Skeletal muscle cell (primary cell): ENCODE data around the gene SPATA2L.

ENCODE experiments used
- DNase-seq: peaks from one replicate; pipeline ENCODE4 v3.0.0-alpha.2; 2010; ENCODE audit warnings: low read depth
- H3K4me3 ChIP-seq: 2 replicates; pipeline ENCODE4 v1.5.1; 2011; ENCODE audit warnings: low read depth, mild to moderate bottlenecking, control low read depth, low read length, moderate library complexity

Gene SPATA2L

DNA sequence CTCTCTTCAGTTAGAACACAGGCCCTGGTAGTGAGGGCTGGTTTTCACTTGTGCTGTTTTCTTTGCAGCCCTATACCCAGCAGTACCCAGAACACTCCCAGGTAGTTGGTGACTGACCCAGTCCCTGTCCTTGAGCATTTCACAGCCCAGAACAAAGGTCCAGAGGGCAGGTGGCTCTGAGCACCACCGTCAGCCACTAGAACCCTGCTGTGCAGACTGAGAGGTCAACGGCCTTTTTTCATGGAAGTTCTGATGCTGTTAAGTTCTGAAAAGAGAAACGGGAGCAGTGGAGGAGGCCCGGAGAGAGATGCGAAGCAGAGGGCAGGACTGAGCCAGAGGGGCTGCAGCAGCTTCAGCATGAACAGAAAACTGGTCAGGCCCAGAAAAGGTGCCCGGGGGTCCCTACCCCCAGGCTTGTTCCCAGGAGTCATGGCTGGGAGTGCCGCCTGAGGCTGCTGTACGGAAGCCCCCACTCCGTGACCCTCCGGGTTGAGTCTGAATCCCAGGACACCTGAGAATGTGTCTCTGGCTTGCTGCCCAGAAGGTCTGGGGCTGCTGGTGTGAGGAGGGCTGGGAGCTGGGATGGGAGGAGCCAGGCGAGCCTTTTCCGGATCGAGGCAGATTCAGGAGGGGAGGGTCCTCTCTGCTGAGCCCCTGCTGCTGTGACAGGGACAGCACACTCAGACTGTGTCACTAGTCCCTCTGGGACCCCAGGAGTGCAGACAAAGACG, 28.5 kb upstream of the SPATA2L start:
- no peak for DNase-seq

DNA sequence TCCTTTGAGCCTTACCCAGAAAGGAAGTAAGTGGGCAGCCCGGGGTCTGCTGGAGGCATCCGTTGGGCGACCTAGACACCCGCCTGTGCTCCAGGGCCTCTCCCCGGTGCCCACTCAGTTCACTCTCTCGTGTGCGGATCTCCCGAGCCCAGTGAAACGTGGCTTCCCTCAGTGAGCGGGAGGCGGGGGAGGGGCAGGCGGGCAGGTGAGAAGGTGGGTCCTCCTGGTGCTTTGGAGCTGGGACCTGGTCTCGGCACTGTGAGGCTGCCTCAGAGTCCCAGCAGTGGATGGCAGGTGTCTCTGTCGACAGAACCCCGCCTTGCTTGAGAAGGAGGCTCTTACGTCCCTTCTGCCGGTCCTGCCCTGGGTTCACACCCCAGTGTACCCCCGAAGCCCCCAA, 27.8 kb upstream of the SPATA2L start:
- no peak overlapping the region for H3K4me3 ChIP-seq
- no peak for DNase-seq

More for the DNA sequence above, 28.5 kb upstream of the SPATA2L start:
- no peak overlapping the region for H3K4me3 ChIP-seq

DNA sequence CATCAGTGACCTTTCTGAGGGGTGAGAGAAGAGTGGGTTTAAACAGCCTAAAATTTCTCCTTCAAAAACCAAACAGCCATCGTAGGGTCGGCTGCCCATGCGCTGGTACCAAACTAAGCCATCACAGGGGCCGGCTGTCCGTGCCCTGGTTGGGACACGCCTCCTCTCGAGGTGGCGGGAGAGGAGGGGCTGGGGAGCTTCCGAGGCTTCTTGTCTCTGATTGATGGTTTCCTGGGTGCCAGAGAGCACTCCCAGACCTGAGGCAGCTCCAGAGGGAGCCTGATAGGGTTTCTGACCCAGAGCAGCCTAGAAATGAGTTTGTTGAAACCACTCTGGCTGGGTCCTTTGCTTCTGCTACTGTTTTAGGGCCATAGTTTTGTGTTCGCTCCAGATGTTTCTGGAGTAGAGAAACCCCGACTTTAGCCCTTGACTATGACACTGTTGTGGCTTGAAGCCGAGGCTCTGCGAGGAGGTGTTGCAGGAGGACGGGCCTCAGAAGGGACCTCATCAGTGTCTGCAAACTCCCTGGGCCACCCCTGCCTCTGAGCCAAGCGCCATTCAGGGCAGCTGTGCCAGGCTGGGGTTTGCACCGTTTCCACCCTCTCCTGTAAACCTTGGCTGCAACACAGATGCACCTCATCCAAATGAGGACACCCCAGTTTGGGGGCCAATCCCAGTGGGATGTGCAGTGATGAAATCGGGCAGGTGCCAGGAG, 26.1 kb upstream of the SPATA2L start:
- no peak for DNase-seq
- H3K4me3 ChIP-seq: no peak overlapping the region

DNA sequence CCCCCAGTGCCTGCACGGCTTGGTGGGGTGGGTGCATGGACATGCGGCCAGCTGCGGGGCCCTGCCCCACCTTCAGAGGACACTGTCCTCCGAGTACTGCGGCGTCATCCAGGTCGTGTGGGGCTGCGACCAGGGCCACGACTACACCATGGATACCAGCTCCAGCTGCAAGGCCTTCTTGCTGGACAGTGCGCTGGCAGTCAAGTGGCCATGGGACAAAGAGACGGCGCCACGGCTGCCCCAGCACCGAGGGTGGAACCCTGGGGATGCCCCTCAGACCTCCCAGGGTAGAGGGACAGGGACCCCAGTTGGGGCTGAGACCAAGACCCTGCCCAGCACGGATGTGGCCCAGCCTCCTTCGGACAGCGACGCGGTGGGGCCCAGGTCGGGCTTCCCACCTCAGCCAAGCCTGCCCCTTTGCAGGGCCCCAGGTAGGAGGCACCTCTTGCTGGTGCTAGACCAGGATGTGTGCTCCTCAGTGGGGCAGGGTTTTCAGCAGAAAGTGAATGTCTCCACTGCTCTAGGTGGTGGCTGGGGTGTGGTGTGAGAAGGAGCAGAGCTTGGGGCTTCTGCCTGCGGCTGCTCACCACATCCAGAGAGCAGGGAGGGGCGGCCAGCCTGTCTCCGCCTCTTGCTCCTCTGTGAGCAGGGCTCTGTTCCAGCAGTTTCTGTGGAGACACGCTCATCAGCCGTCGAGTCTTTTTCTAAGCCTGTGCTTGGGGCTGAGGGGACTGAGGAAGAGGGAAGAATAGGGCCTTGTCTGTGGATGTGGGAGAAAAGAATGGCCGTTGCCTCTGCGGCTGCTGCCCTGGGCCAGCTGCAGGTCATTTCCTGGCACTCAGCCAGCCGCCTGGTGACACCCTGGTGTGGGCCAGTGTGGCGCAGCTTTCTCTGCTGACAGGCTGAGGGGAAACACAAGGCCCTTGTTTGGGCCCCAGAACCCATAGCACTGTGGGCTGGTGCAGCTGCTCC, 22.1 kb upstream of the SPATA2L start:
- no peak overlapping the region for H3K4me3 ChIP-seq
- DNase-seq: no peak

DNA sequence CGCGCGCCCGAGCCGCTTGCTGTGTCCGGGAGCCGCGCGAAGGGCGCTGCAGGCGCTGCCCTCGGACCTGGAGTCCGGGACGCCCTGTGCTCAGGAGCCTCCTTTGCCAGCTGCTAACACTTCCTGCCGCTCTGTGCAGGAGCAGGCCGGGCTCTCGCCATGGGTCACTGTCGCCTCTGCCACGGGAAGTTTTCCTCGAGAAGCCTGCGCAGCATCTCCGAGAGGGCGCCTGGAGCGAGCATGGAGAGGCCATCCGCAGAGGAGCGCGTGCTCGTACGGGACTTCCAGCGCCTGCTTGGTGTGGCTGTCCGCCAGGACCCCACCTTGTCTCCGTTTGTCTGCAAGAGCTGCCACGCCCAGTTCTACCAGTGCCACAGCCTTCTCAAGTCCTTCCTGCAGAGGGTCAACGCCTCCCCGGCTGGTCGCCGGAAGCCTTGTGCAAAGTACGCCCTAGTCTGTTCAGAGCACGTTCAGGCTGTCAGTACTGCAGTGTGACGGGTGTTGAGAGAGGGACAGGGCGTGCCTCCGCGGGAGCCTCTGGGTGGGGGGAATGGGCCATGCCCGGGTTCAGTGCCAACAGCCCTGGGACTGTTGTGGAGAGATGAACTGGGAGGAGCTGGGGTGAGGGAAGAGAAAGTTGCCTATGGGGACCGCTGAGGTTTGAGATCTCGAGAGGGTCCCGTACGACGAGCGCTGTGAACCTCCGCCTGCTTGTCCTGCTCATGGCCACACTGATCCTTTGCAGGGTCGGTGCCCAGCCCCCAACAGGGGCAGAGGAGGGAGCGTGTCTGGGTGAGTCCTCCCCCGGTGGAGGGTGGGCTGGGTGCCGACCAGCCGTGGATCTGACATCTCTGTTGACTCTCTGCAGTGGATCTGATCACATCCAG, 21.1 kb upstream of the SPATA2L start:
- H3K4me3 ChIP-seq: peak overlapping the region; percentile 74
- no peak for DNase-seq

DNA sequence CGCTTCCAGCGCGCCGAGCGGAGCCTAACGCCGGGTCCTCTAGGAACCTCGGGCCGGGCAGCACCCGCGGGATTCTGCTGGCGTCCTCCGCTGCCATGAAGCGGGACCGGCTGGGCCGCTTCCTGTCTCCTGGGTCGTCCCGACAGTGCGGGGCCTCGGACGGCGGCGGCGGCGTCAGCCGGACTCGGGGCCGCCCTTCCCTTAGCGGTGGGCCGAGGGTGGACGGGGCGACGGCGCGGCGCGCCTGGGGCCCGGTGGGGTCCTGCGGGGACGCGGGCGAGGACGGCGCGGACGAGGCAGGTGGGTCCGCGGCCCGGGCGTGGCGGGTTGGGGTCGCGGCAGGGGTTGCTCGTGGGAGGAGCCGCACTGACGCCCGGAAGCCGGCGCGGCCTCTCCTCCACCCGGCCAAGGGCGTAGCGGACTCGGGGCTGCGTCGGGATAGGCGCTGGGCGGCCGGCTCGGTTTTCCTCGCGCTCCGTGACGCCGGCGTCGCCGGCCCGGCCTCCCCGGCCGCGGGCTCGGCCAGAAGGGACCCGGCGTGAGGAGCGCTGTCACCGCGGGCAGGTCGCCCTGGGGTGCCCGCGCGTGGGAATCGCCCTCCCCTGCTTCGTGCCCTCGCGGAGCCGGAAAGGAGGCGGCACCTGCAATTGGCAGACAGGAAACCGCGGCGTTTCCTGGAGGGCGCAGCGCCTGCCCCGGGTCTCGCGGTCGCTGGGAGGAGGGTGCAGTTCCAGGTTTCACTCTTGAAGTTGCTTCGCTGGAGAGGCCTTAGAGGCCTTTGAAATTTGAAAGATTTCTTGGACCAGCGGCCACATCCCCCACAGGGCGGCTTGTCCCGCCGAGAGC, 20.3 kb upstream of the SPATA2L start:
- no peak for DNase-seq
- H3K4me3 ChIP-seq: peak overlapping the region; percentile 74

DNA sequence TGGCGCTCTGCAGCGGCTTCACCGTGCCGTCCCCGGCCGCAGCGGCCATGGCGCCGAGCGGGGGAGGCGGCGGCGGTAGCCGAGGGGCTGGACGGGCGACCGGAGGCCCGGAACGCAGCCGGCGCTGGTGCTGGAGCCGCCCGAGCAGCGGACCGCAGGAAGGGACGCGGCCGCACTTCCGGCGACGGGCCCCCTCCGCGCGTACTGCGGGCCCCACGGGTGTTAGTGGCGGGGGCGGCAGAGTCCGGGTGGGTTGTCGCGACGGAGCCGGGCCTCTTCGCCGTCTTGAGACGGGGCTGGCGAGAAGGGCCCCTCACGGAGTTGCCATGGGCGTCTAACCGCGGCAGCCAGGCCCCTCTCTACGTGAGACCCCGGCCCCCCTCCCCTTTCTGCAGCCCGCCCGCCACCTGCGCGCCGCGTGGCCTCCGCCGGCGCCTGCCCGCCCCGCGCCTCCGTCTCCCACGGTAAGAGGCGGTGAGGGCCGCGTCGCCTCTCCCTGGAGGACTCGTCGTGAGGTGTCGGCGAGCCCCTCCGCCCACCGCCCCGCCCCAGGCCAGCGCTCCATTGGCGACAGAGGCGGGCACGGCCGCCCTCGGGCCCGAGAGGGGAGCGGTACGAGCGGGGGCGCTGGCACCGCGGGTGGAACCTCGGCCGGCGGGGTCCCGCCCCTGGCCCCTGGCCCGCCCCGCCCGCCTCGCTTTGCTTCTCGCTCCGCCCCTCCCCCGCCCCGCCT, 19.5 kb upstream of the SPATA2L start, which contains the start of the genes VPS9D1 and ZNF276:
TSS of gene VPS9D1 (minus strand) at position 86 of the 733 bp plus-strand sequence. CDS start at position 49, 37 bp downstream.
TSS of gene ZNF276 (plus strand) at position 725 of the 733 bp plus-strand sequence. CDS start 104 bp downstream, outside the sequence.
- peak within 1 kb of the TSS; percentile 74 for H3K4me3 ChIP-seq
- no peak for DNase-seq

DNA sequence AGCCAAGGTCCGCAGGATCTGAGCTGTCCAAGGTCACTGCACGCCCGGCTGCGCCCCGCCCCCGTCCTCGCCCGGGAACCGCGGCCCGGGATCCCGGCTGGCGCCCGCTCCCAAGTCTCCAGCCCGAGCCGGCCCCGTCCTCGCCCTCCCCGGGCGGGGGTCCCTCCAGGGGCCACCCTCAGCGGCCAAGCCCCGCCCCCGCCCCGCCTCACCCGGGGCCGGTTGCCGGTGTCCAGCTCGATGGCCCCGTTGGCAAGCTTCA, 19.0 kb upstream of the SPATA2L start:
- DNase-seq: no peak

DNA sequence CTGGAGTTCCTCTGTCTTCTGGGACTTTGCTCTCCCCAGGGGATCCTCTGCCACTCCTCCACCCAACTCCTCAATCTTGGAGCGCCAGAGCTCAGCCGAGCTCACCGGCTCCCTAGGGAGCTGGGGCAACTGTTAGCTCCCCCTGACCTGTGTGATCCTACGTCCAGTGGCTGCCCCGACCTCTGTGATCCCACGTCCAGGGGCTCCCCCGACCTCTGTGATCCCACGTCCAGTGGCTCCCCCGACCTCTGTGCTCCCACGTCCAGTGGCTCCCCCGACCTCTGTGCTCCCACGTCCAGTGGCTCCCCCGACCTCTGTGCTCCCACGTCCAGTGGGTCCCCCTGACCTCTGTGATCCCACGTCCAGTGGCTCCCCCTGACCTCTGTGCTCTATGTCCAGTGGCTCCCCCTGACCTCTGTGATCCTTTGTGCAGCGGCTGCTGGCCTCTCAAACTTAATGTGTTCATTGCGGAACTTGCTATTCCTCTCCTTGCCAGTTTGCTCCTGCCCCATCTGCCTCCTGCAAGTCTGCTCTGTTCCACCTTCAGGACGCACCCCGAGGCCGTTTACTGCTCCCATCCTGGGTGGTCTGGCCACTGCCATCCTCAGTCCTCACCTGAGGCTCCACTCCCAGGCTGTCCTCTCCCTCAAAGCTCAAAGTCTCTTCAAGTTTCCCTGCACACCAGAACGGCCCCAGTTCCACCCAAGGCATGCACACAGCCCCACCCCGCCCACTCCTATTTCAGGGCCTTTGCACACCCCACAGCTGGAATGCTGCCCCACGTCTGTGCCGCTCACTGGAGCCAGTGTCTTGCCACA, 16.4 kb upstream of the SPATA2L start:
- H3K4me3 ChIP-seq: no peak overlapping the region
- no peak for DNase-seq

More for the DNA sequence above, 19.0 kb upstream of the SPATA2L start:
- peak overlapping the region; percentile 74 for H3K4me3 ChIP-seq

DNA sequence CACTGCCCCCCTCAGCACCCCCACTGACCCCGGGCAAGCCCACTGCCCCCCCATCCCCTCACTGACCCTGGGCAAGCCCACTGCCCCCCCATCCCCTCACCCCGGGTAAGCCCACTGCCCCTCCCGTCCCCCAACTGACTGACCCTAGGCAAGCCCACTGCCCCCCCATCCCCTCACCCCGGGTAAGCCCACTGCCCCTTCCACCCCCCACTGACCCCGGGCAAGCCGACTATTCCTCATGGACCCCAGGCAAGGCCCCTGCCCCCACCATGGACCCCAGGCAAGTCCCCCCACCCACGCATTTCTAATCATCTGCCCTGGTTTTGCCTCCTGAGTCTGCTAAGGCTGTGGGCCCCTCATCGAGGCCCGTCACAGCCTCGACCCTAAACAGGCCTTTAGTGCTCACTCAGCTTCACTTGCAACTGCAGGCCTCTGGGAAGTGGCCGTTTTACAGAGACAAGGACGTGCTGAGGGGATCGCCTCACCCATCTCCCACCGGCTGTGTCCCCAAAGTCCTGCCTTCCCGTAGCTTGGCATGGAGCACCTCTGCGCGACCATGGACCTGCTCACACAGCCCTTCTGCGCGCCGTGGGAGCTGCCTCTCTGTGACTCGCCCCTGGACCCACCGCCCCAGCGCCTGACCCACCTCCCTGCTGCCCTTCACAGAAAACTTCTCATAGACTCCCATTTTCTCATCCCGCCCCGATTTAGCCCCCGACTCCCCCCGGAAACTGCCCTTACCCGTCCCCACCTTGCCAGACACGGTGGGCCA, 15.6 kb upstream of the SPATA2L start:
- H3K4me3 ChIP-seq: no peak overlapping the region
- no peak for DNase-seq

DNA sequence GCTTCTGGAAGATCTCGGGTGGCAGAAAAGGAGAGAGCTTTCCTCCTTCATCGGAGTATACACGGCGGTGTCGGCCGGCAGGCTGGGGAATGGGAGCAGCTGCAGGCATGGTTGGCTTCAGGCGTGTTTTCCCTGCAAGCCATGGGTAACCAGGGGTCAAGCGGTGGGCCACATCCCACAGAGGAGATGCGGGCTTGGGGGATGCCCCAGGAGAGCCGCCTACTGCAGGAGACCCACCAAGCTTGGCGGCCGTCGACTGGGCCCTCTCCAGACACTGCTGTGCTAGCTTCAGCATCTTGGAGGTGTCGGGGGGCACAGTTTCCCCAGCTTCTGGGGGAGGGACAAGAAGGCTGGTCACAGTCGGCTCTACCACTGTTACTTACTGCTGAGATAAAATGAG, 15.0 kb upstream of the SPATA2L start:
- DNase-seq: no peak
- H3K4me3 ChIP-seq: no peak overlapping the region

DNA sequence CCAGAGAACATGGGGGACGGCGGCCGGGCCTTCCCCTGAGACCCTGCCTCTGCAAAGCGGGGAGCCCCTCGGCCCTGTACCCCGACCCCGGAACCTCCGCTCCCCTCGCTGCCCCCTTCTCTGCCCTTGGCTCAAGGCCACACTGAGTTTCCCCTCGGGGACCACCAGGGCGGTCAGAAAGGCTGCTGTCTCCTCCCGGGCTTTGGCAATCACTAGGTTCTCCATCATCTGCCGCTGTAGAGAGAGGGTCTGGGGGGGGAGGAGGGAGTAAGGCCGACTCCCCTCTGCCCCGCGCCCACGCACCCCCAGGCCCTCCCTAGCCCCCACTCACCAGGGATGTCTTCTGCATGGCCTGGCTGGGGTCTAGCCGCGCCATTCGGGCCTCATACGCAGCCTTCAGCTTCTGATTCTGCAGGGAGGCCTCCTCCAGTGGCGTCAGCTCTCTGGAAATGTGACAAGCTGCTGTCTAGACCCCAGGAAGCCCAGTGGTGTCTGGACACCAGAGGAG, 10.8 kb upstream of the SPATA2L start:
- H3K4me3 ChIP-seq: peak overlapping the region; percentile 71
- DNase-seq: no peak

DNA sequence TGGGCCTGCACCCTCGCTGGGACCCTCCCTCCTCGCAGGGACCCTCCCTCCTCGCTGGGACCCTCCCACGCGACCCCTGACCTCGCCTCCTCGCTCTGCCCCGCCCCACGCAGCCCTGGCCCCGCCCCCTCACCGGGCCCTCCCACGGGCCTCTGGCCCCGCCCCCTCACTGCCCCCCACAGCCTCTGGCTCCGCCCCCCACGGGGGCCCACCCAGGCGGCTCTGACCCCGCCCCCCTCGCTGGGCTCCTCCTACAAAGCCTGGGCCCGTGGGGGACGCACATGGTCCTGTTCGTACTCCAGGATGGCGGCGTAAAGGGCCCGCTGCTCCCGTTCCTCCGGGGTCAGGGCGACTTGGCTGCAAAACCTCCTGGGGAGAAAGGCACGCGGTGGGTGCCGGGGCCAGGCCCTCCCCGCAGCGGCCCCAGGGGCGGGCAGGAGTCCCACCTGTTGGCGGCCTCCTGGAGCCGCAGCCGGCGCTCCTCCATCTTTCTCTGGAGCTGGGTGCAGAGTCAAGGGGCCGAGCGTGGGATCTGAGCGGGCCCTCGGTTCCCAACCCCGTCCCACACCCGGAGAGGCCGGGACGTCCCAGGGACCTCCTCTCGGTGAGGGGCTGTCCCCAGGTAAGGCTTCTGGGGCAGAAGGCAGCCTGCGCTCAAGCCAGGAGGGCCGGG, 10.2 kb upstream of the SPATA2L start:
- peak overlapping the region; percentile 71 for H3K4me3 ChIP-seq
- DNase-seq: no peak

DNA sequence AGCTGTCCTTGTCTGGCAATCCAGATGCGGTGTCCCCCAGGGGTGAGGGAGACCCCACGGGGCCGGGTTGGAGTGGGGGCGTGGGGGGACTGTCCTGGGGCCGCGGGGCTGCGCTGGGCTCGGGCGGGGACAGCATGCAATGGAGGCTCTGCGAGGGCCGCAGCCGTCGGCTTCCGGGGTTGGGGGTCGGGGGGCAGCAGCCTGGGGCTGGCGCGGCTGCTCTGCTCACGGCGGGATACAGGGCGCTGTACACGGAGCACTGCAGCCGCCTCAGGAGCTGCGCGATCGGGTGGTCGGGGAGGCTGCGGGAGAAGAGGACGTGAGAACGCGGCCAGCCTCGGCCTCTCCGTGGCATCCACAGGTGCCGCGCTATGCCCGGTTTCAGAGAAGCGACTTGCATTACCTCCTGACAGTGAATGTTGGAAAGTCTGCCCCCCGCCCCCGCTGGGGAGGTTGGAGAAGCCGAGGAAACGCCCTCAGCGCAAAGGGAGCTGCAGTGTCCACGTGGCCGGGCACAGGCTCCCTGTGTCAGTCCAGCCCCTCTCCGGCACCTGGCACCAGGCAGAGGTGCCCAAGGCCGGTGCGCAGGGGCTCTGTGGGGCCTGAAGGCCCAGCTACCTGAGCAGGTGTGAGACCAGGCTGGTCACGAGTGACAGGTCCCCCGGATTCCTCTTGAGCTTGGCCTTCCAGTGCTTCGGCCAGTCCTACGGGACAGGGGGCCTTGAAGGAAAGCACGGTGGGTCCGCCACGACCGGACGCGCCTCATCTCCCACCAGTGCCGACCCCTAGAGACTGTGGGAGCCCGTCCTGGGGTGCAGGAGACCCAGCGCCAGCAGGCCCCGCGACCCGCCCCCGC, 9.4 kb upstream of the SPATA2L start:
- DNase-seq: no peak
- H3K4me3 ChIP-seq: no peak overlapping the region
